Measurements from ENCODE around the gene PPP2R2B.

PPP2R2B gene

GRCh38 chr5:146878476-146879172, at the start of gene PPP2R2B:
Gene PPP2R2B, minus strand, starts transcription at chr5:146878757.
- H3K27ac ChIP-seq = no peak within 1 kb of the TSS
- H3K27me3 ChIP-seq = peaks cover 34% of the 10 kb centered on the region
- no peak for TF ChIP-seq Cebpa-rat (IDR thresholded peaks at IDR 0.05)
- no peaks in the 10 kb centered on the region for H3K36me3 ChIP-seq
- H4K20me1 ChIP-seq = no peaks in the 10 kb centered on the region
- H3K9ac ChIP-seq = no peak within 1 kb of the TSS
- H3K4me2 ChIP-seq = peak within 1 kb of the TSS; percentile 76
- 0 out of 2 replicates have a peak, but pooled peaks cover 4% of the 10 kb centered on the region for H3K9me3 ChIP-seq
- peak within 1 kb of the TSS; percentile 63 for H3K4me3 ChIP-seq
- peaks cover 11% of the 10 kb centered on the region for H3K4me1 ChIP-seq

- Histone ChIP-seq H3K4me1 (no peaks in the 10 kb centered on the region), H3K27me3 (no peaks in the 10 kb centered on the region), H3K36me3 (no peaks in the 10 kb centered on the region), H4K20me1 (no peaks in the 10 kb centered on the region), H3K4me3 (no peak overlapping the region), H3K9me3 (no peaks in the 10 kb centered on the region), H3K4me2 (no peak overlapping the region), H3K27ac (no peak overlapping the region), H3K9ac (no peak overlapping the region)
- no peak for TF ChIP-seq Cebpa-rat (IDR thresholded peaks at IDR 0.05)
Measured at GRCh38 chr5:146924132-146924531, 45.6 kb upstream of the PPP2R2B start.

GRCh38 chr5:146921225-146921624, 42.7 kb upstream of the PPP2R2B start:
- H3K4me3 ChIP-seq = no peak overlapping the region
- no peaks in the 10 kb centered on the region for H3K27me3 ChIP-seq
- H3K4me2 ChIP-seq = no peak overlapping the region
- no peak overlapping the region for H3K27ac ChIP-seq
- no peak overlapping the region for H3K9ac ChIP-seq
- no peaks in the 10 kb centered on the region for H3K4me1 ChIP-seq
- no peaks in the 10 kb centered on the region for H4K20me1 ChIP-seq
- no peaks in the 10 kb centered on the region for H3K9me3 ChIP-seq
- TF ChIP-seq Cebpa-rat (IDR thresholded peaks at IDR 0.05) = no peak
- no peaks in the 10 kb centered on the region for H3K36me3 ChIP-seq

- Histone ChIP-seq H3K4me2 (no peak overlapping the region), H3K27me3 (no peaks in the 10 kb centered on the region), H3K36me3 (no peaks in the 10 kb centered on the region), H4K20me1 (no peaks in the 10 kb centered on the region), H3K9me3 (no peaks in the 10 kb centered on the region), H3K9ac (no peak overlapping the region), H3K4me1 (no peaks in the 10 kb centered on the region), H3K4me3 (no peak overlapping the region), H3K27ac (no peak overlapping the region)
- TF ChIP-seq Cebpa-rat (IDR thresholded peaks at IDR 0.05) = no peak
Measured at GRCh38 chr5:146920351-146920881, 41.9 kb upstream of the PPP2R2B start.

GRCh38 chr5:146919304-146919703, 40.7 kb upstream of the PPP2R2B start:
- Histone ChIP-seq H3K27me3 (no peaks in the 10 kb centered on the region), H3K4me3 (no peak overlapping the region), H4K20me1 (no peaks in the 10 kb centered on the region), H3K9ac (no peak overlapping the region), H3K4me2 (no peak overlapping the region), H3K27ac (no peak overlapping the region), H3K4me1 (no peaks in the 10 kb centered on the region), H3K9me3 (no peaks in the 10 kb centered on the region), H3K36me3 (no peaks in the 10 kb centered on the region)
- TF ChIP-seq Cebpa-rat (IDR thresholded peaks at IDR 0.05) = no peak

DNA sequence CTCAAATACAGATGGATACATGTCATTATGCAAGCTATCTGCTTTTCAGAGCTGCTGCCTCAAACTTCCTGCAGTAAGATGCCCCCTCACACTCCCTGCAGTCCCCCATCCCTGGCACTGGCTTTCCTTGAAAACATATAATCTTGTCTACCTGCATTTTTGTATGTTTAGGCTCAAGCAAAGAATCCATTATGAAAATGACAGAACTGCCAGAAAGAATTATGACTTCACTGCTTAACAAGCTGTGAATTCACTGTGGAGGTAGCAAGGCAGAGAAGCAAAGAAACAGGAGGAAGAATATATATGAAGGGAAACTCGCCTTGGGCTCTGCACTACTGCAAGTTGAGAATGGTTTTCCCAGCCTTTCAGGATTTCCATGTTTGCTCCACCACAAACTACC, 39.4 kb upstream of the PPP2R2B start:
- no peaks in the 10 kb centered on the region for H3K9me3 ChIP-seq
- H3K4me3 ChIP-seq = no peak overlapping the region
- H3K9ac ChIP-seq = no peak overlapping the region
- TF ChIP-seq Cebpa-rat (IDR thresholded peaks at IDR 0.05) = no peak
- no peak overlapping the region for H3K27ac ChIP-seq
- H3K36me3 ChIP-seq = no peaks in the 10 kb centered on the region
- no peaks in the 10 kb centered on the region for H3K27me3 ChIP-seq
- no peaks in the 10 kb centered on the region for H3K4me1 ChIP-seq
- H3K4me2 ChIP-seq = no peak overlapping the region
- H4K20me1 ChIP-seq = no peaks in the 10 kb centered on the region

DNA sequence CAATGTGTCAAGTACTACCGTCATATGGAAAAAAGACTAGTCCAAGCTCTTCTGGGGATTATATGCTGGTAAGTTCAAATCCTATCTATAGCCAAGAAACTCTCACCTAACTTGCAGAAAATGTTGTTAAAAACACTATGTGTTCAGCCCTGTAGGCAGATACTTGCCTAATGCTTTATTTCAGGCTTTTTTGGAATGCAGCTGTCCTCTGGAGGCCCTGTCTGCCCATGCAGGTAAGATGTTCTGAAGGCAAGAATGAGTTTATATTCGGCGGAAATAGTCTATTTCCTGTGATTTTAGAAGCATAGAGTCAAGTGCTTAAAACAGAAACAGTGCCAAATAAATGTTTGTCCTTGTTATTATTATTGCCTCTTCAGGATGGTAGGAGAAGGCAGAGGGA, 34.3 kb upstream of the PPP2R2B start:
- Histone ChIP-seq H3K4me1 (no peaks in the 10 kb centered on the region), H3K9me3 (no peaks in the 10 kb centered on the region), H3K9ac (no peak overlapping the region), H3K4me2 (no peak overlapping the region), H4K20me1 (no peaks in the 10 kb centered on the region), H3K27me3 (no peaks in the 10 kb centered on the region), H3K36me3 (no peaks in the 10 kb centered on the region), H3K27ac (no peak overlapping the region), H3K4me3 (no peak overlapping the region)
- TF ChIP-seq Cebpa-rat (IDR thresholded peaks at IDR 0.05) = no peak

DNA sequence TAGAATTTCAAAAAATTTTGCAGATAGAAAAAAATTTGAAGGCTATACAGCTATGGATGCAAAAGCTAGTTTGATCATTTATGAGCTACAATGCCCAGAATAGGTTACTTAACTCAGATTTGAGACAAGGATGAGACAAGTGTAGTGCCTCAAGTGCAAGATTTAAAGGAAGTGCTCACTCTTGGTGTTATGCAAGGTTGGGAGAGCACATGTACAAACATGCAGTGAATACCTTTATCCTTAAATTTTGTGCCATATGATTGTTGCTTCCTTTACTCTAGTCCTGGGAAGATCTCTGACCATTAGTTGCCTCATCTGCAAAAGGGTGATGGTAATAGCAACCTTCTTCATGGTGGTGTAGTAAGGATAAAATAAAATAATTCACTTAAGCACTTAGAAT, 31.7 kb upstream of the PPP2R2B start:
- no peaks in the 10 kb centered on the region for H4K20me1 ChIP-seq
- no peak for TF ChIP-seq Cebpa-rat (IDR thresholded peaks at IDR 0.05)

DNA sequence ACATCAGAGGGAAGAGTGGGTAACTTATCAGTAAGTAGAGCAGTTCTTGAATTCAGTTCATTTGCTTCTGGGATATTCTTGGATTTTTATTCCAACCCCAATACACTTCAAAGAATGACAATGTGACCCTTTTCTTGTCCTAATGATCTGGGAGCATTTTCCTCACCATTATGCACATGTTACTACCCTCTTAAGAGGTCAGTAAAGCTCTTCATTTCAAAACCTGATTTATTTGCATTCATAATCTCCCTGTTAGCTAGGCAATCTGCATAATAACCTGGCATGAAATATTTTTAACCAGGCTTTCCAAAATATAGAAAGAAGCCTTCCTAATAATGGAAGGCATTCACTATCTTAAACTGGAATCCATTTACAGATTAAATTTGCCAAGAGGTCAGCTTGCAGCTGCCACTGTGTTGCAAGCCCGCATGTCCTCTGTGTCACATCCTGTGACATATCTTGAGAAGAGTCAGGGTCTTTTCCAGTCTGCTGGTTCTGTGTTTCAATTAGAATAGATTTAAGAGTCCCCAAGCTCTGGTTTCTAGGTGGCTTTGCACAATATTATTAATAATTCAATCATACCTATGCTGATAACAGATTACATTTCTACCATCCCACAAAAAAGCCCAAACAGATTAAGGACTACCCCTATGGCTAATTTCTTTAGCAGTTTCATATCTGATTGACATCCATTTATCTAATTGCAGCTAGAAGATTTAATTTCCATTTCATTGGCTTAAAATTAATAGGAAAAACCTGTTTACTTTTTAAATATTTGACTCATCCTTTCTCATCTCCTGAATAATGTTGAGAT, 30.9 kb upstream of the PPP2R2B start:
- TF ChIP-seq Cebpa-rat (IDR thresholded peaks at IDR 0.05) = no peak
- Histone ChIP-seq H3K4me3 (no peak overlapping the region), H3K4me2 (no peak overlapping the region)

More for the DNA sequence above, 31.7 kb upstream of the PPP2R2B start:
- Histone ChIP-seq H3K9ac (no peak overlapping the region), H3K9me3 (no peaks in the 10 kb centered on the region), H3K36me3 (no peaks in the 10 kb centered on the region), H3K4me3 (no peak overlapping the region), H3K27me3 (no peaks in the 10 kb centered on the region), H3K4me2 (no peak overlapping the region), H3K4me1 (no peaks in the 10 kb centered on the region), H3K27ac (no peak overlapping the region)

DNA sequence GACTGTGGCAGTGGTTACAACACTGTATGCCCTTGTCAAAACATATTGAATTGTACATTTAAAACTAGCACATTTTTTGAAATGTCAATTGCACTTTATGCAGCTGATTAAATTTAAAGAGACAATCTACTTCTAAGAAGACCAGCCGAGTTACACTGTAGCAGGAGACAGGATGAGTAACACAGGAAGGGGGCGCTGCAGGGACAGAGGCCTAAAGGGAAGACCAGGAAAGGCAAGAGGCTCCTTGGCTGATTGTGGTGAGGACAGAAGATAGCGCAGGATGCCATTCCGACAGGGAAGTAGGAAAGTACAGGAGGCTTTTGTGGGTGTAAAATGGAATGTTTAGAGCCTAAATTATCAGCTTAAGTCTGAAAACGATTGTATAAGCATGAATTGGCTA, 28.2 kb upstream of the PPP2R2B start:
- TF ChIP-seq Cebpa-rat (IDR thresholded peaks at IDR 0.05) = no peak
- Histone ChIP-seq H4K20me1 (no peaks in the 10 kb centered on the region), H3K9me3 (no peaks in the 10 kb centered on the region), H3K4me3 (no peak overlapping the region), H3K27me3 (no peaks in the 10 kb centered on the region), H3K27ac (no peak overlapping the region), H3K4me2 (no peak overlapping the region), H3K4me1 (no peaks in the 10 kb centered on the region), H3K36me3 (no peaks in the 10 kb centered on the region), H3K9ac (no peak overlapping the region)

More for the DNA sequence above, 30.9 kb upstream of the PPP2R2B start:
- Histone ChIP-seq H3K36me3 (no peaks in the 10 kb centered on the region), H3K4me1 (no peaks in the 10 kb centered on the region), H3K27me3 (no peaks in the 10 kb centered on the region), H3K9ac (no peak overlapping the region), H3K9me3 (no peaks in the 10 kb centered on the region), H4K20me1 (no peaks in the 10 kb centered on the region), H3K27ac (no peak overlapping the region)

All from BLaER1 (cell line).